ENCODE results near the gene UBE2J2. TPM values are rescaled to one million over a fixed set of nuclear protein-coding genes. Genes with fewer than 3 reads are reported as not detected.

Gene UBE2J2
- polyA plus RNA-seq, 1 donor from 2014 or later, result 79.7 TPM

DNA sequence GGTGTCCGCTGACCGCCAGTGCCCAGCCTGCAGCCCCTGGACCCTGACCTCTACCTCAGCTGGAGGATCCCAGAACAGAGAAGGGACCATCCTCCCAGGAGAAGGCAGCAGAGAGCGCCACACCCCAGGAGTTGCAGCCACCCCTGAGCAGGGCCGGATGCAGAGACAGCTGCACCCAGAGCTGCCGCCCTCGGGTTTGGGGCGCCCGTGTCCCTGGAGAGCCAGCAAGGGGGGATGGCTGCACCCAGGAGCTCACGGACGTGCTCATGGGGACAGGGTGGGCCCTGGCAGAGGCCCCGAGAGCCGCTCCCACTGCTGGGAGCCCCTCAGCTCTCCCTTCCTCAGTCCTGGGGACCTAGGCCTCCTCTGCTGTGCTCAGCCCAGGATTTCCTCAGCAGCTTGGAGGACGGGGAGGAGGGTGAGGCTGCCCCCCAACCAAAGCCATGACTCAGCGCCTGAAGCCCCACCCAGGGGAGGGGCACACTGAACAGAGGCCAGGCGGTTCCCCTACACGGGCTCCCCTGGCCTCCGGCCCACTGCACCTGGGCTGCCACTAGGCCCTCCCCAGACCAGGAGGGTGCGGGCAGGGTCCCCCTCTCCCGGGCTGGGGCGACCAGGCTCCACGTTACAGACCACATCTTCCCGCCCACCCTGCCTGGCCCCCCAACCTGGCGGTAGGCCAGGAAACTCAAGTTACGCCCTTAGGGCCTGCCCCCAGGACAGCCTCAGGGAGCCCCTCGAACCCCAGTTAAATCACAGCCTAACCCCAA, 31.8 kb upstream of the UBE2J2 start:
- TF ChIP-seq EP300 (conservative IDR thresholded peaks at IDR 0.05; ENCODE audit: poor library complexity, severe bottlenecking) (no peak), MXI1 (conservative IDR thresholded peaks at IDR 0.05; ENCODE audit: poor library complexity, severe bottlenecking) (no peak)
- Histone ChIP-seq H3K9me2 (ENCODE audit: insufficient read depth, low read length) (no peaks in the 10 kb centered on the region), H3F3A (ENCODE audit: insufficient read depth, low read length, poor library complexity, severe bottlenecking) (no peaks in the 10 kb centered on the region), H2AFZ (ENCODE audit: low read depth, low read length) (no peak overlapping the region), H3K36me3 (ENCODE audit: insufficient read depth, low read length) (no peaks in the 10 kb centered on the region), H3K9me3 (ENCODE audit: low read length) (no peaks in the 10 kb centered on the region), H3K4me3 (ENCODE audit: low read length) (peak overlapping the region; percentile 99), H3K27ac (ENCODE audit: low read length) (peak overlapping the region; percentile 85), H3K79me2 (replicated peaks; ENCODE audit: insufficient read depth, low read length) (peaks cover 36% of the 10 kb centered on the region), H3K9ac (ENCODE audit: low read length) (peak overlapping the region; percentile 95), H3K4me2 (ENCODE audit: low read length) (peak overlapping the region; percentile 86), H3K27me3 (ENCODE audit: insufficient read depth, low read depth, low read length) (no peaks in the 10 kb centered on the region), H4K20me1 (ENCODE audit: insufficient read depth) (peaks cover 2% of the 10 kb centered on the region)

GRCh38 chr1:1304331-1305299, 31.0 kb upstream of the UBE2J2 start:
- peak overlapping the region; percentile 95 for H3K9ac ChIP-seq (ENCODE audit: low read length)
- H2AFZ ChIP-seq (ENCODE audit: low read depth, low read length), result no peak overlapping the region
- H3K4me3 ChIP-seq (ENCODE audit: low read length), result peak overlapping the region; percentile 99
- peaks cover 2% of the 10 kb centered on the region for H4K20me1 ChIP-seq (ENCODE audit: insufficient read depth)
- H3K79me2 ChIP-seq (replicated peaks; ENCODE audit: insufficient read depth, low read length), result peaks cover 36% of the 10 kb centered on the region
- no peaks in the 10 kb centered on the region for H3F3A ChIP-seq (ENCODE audit: insufficient read depth, low read length, poor library complexity, severe bottlenecking)
- H3K9me3 ChIP-seq (ENCODE audit: low read length), result no peaks in the 10 kb centered on the region
- H3K9me2 ChIP-seq (ENCODE audit: insufficient read depth, low read length), result no peaks in the 10 kb centered on the region
- no peaks in the 10 kb centered on the region for H3K27me3 ChIP-seq (ENCODE audit: insufficient read depth, low read depth, low read length)
- peak overlapping the region; percentile 86 for H3K4me2 ChIP-seq (ENCODE audit: low read length)
- TF ChIP-seq SMC3 (conservative IDR thresholded peaks at IDR 0.05; ENCODE audit: poor library complexity) (peak; percentile 14), RAD21 (conservative IDR thresholded peaks at IDR 0.05) (no peak), MXI1 (conservative IDR thresholded peaks at IDR 0.05; ENCODE audit: poor library complexity, severe bottlenecking) (peak; percentile 54), POLR2AphosphoS5 (IDR thresholded peaks at IDR 0.05) (peak; percentile 64), EP300 (conservative IDR thresholded peaks at IDR 0.05; ENCODE audit: poor library complexity, severe bottlenecking) (peak; percentile 47)
- H3K36me3 ChIP-seq (ENCODE audit: insufficient read depth, low read length), result no peaks in the 10 kb centered on the region
- peak overlapping the region; percentile 85 for H3K27ac ChIP-seq (ENCODE audit: low read length)

GRCh38 chr1:1303736-1304135, 30.1 kb upstream of the UBE2J2 start:
- H3F3A ChIP-seq (ENCODE audit: insufficient read depth, low read length, poor library complexity, severe bottlenecking), result no peaks in the 10 kb centered on the region
- peak overlapping the region; percentile 85 for H3K27ac ChIP-seq (ENCODE audit: low read length)
- H2AFZ ChIP-seq (ENCODE audit: low read depth, low read length), result no peak overlapping the region
- TF ChIP-seq RAD21 (conservative IDR thresholded peaks at IDR 0.05) (no peak), CTCF (IDR thresholded peaks at IDR 0.05; ENCODE audit: poor library complexity, severe bottlenecking) (no peak), SMC3 (conservative IDR thresholded peaks at IDR 0.05; ENCODE audit: poor library complexity) (no peak), EP300 (conservative IDR thresholded peaks at IDR 0.05; ENCODE audit: poor library complexity, severe bottlenecking) (no peak), REST (IDR thresholded peaks at IDR 0.05; ENCODE audit: borderline replicate concordance) (no peak), EZH2 (IDR thresholded peaks at IDR 0.05; ENCODE audit: borderline replicate concordance, insufficient read depth, low read length, poor library complexity, severe bottlenecking) (no peak)
- H3K79me2 ChIP-seq (replicated peaks; ENCODE audit: insufficient read depth, low read length), result peaks cover 36% of the 10 kb centered on the region
- no peaks in the 10 kb centered on the region for H3K36me3 ChIP-seq (ENCODE audit: insufficient read depth, low read length)
- H4K20me1 ChIP-seq (ENCODE audit: insufficient read depth), result peaks cover 2% of the 10 kb centered on the region
- peak overlapping the region; percentile 99 for H3K4me3 ChIP-seq (ENCODE audit: low read length)
- no peaks in the 10 kb centered on the region for H3K27me3 ChIP-seq (ENCODE audit: insufficient read depth, low read depth, low read length)
- peak overlapping the region; percentile 95 for H3K9ac ChIP-seq (ENCODE audit: low read length)
- no peaks in the 10 kb centered on the region for H3K9me3 ChIP-seq (ENCODE audit: low read length)
- H3K4me2 ChIP-seq (ENCODE audit: low read length), result no peak overlapping the region
- H3K9me2 ChIP-seq (ENCODE audit: insufficient read depth, low read length), result no peaks in the 10 kb centered on the region

Measured in neural cell (in vitro differentiated cells).